Measurements from ENCODE around the gene DENND1A.

DNA sequence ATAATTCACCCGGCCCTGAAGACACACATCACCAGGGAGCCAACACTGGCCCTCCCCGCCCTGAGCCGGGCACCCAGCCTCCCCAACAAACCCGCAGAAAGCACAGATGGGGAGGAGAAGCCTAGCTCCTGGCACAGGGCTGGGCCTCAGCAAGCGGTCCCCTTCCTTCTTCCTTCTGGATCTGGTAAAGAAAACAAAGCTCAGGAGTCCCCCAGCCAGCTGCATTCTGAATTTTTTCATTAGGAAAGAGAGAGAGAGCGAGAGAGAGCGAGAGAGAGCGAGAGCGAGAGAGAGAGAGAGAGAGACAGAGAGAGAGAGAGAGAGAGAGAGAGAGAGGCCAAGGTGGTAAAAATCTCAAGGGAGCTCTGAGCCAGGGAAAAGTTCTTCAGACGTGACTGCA, 378.2 kb downstream of the DENND1A start:
- TF ChIP-seq, protein P1, sequence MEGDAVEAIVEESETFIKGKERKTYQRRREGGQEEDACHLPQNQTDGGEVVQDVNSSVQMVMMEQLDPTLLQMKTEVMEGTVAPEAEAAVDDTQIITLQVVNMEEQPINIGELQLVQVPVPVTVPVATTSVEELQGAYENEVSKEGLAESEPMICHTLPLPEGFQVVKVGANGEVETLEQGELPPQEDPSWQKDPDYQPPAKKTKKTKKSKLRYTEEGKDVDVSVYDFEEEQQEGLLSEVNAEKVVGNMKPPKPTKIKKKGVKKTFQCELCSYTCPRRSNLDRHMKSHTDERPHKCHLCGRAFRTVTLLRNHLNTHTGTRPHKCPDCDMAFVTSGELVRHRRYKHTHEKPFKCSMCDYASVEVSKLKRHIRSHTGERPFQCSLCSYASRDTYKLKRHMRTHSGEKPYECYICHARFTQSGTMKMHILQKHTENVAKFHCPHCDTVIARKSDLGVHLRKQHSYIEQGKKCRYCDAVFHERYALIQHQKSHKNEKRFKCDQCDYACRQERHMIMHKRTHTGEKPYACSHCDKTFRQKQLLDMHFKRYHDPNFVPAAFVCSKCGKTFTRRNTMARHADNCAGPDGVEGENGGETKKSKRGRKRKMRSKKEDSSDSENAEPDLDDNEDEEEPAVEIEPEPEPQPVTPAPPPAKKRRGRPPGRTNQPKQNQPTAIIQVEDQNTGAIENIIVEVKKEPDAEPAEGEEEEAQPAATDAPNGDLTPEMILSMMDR (IDR thresholded peaks at IDR 0.05), result no peak
- no peak for TF ChIP-seq POLR2A (IDR thresholded peaks at IDR 0.05)

Data from right lobe of liver (tissue), 4 donors.